ENCODE results near the gene MBOAT1. TPM values are rescaled to one million over a fixed set of nuclear protein-coding genes. Genes with fewer than 3 reads are reported as not detected.

MBOAT1 gene
- polyA plus RNA-seq, 1 donor (not counting 4 experiments of a cell fraction or from before 2014, with no cell fraction given): 4.9 TPM

DNA sequence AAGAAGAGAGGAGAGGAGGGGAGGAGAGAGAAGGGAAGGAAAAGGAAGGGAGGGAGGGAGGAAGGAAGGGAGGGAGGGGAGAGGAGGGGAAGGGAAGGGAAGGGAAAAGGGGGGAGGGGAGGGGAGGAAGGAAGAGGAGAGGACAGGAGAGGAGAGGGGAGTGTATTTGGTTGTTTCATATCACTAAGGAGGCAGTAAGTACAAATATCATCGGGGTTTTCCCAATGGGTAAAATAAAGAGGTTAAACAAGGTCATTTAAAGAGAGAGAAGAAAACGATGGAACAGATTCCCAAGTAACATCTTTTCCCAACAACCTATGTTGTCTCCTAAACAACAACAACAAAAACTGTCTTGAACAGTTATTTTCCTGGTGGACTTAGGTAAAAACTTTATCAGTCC is 43.6 kb downstream of the MBOAT1 start:
- H2AFZ ChIP-seq (ENCODE audit: control insufficient read depth, low read length): no peak overlapping the region
- H3K4me2 ChIP-seq (ENCODE audit: control insufficient read depth, extremely low read depth, insufficient read depth, low read depth, low read length): no peak overlapping the region
- no peaks in the 10 kb centered on the region for H4K20me1 ChIP-seq (ENCODE audit: control insufficient read depth, extremely low read depth, insufficient read depth, low read length)
- FAIRE-seq: no peak
- H3K9ac ChIP-seq (ENCODE audit: control insufficient read depth, extremely low read depth, insufficient read depth, low read length): no peak overlapping the region
- H3K4me1 ChIP-seq (ENCODE audit: control insufficient read depth, extremely low read depth, insufficient read depth, low read length): no peaks in the 10 kb centered on the region
- H3K4me3 ChIP-seq (ENCODE audit: control insufficient read depth in 2 of 3, extremely low read depth in 1 of 3, insufficient read depth in 2 of 3, low read depth in 1 of 3, low read length in 3 of 3): no peak overlapping the region
- no peaks in the 10 kb centered on the region for H3K27me3 ChIP-seq (ENCODE audit: control insufficient read depth, extremely low read depth, insufficient read depth, low read length)
- no peak for DNase-seq (ENCODE audit: low read depth, low spot score)
- H3K9me1 ChIP-seq (ENCODE audit: control insufficient read depth, extremely low read depth, insufficient read depth, low read length): peaks cover 3% of the 10 kb centered on the region
- H3K36me3 ChIP-seq (ENCODE audit: control insufficient read depth in 2 of 2, extremely low read depth in 1 of 2, insufficient read depth in 2 of 2, low read length in 2 of 2): no peaks in the 10 kb centered on the region
- no peaks in the 10 kb centered on the region for H3K79me2 ChIP-seq (ENCODE audit: control insufficient read depth, insufficient read depth, low read length)
- no peak overlapping the region for H3K27ac ChIP-seq (ENCODE audit: control insufficient read depth, insufficient read depth, low read length)
- H3K9me3 ChIP-seq (ENCODE audit: control insufficient read depth, low read depth, low read length): no peaks in the 10 kb centered on the region
- TF ChIP-seq, protein P1, sequence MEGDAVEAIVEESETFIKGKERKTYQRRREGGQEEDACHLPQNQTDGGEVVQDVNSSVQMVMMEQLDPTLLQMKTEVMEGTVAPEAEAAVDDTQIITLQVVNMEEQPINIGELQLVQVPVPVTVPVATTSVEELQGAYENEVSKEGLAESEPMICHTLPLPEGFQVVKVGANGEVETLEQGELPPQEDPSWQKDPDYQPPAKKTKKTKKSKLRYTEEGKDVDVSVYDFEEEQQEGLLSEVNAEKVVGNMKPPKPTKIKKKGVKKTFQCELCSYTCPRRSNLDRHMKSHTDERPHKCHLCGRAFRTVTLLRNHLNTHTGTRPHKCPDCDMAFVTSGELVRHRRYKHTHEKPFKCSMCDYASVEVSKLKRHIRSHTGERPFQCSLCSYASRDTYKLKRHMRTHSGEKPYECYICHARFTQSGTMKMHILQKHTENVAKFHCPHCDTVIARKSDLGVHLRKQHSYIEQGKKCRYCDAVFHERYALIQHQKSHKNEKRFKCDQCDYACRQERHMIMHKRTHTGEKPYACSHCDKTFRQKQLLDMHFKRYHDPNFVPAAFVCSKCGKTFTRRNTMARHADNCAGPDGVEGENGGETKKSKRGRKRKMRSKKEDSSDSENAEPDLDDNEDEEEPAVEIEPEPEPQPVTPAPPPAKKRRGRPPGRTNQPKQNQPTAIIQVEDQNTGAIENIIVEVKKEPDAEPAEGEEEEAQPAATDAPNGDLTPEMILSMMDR (optimal IDR thresholded peaks at IDR 0.05 in 1 of 3, IDR thresholded peaks at IDR 0.05 in 1 of 3, conservative IDR thresholded peaks at IDR 0.05 in 1 of 3; ENCODE audit: extremely low read depth in 1 of 3, insufficient read depth in 2 of 3, low read length in 3 of 3): no peak
- TF ChIP-seq EZH2 (IDR thresholded peaks at IDR 0.05; ENCODE audit: low read length): no peak
- dilution Hi-C loops (cut with MboI; ENCODE audit: extremely low pct_ligation_motif_present, low sequenced_read_pairs): no loop called here

DNA sequence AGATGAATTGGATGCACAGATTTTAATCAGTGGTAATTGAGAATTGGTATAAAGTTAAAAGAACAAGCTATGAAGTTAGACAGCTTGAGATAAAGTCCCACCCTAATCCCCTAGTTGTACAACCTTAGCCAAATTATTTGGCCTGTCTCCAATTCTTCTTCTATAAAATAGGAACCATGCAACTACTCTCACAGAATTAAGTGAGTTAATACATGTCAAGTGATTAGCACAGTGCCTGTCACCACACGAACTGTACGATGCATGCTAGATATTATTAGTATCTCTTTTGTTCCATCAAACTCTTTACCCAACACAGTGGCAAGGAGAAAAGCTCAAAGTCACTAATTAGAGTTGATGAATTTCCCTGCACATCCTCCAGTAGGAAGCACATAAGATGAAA is 44.7 kb downstream of the MBOAT1 start:
- H3K36me3 ChIP-seq (ENCODE audit: control insufficient read depth in 2 of 2, extremely low read depth in 1 of 2, insufficient read depth in 2 of 2, low read length in 2 of 2): no peaks in the 10 kb centered on the region
- no peak overlapping the region for H3K27ac ChIP-seq (ENCODE audit: control insufficient read depth, insufficient read depth, low read length)
- no peak overlapping the region for H3K4me3 ChIP-seq (ENCODE audit: control insufficient read depth in 2 of 3, extremely low read depth in 1 of 3, insufficient read depth in 2 of 3, low read depth in 1 of 3, low read length in 3 of 3)
- no peak overlapping the region for H3K9ac ChIP-seq (ENCODE audit: control insufficient read depth, extremely low read depth, insufficient read depth, low read length)
- no peaks in the 10 kb centered on the region for H4K20me1 ChIP-seq (ENCODE audit: control insufficient read depth, extremely low read depth, insufficient read depth, low read length)
- no peaks in the 10 kb centered on the region for H3K27me3 ChIP-seq (ENCODE audit: control insufficient read depth, extremely low read depth, insufficient read depth, low read length)
- FAIRE-seq: no peak
- no peaks in the 10 kb centered on the region for H3K9me3 ChIP-seq (ENCODE audit: control insufficient read depth, low read depth, low read length)
- H3K79me2 ChIP-seq (ENCODE audit: control insufficient read depth, insufficient read depth, low read length): no peaks in the 10 kb centered on the region
- no peak overlapping the region for H3K4me2 ChIP-seq (ENCODE audit: control insufficient read depth, extremely low read depth, insufficient read depth, low read depth, low read length)
- no peak overlapping the region for H2AFZ ChIP-seq (ENCODE audit: control insufficient read depth, low read length)
- no peak for DNase-seq (ENCODE audit: low read depth, low spot score)
- H3K9me1 ChIP-seq (ENCODE audit: control insufficient read depth, extremely low read depth, insufficient read depth, low read length): peaks cover 3% of the 10 kb centered on the region
- no peak for TF ChIP-seq EZH2 (IDR thresholded peaks at IDR 0.05; ENCODE audit: low read length)
- TF ChIP-seq, protein P1 (optimal IDR thresholded peaks at IDR 0.05 in 1 of 3, IDR thresholded peaks at IDR 0.05 in 1 of 3, conservative IDR thresholded peaks at IDR 0.05 in 1 of 3; ENCODE audit: extremely low read depth in 1 of 3, insufficient read depth in 2 of 3, low read length in 3 of 3): no peak
- dilution Hi-C loops (cut with MboI; ENCODE audit: extremely low pct_ligation_motif_present, low sequenced_read_pairs): no loop called here
- no peaks in the 10 kb centered on the region for H3K4me1 ChIP-seq (ENCODE audit: control insufficient read depth, extremely low read depth, insufficient read depth, low read length)
